HL-60 (cell line): Measurements from ENCODE around the gene RPS6KC1.
A peak's percentile ranks its signal among the peaks of the same experiment; 100 is the strongest.

Source experiments
- DNase-seq, 2 experiments: peaks; one replicate each; pipeline ENCODE4 v3.0.0-alpha.2; 2010 to 2020; ENCODE audit warnings: low read depth in 1 of 2, low spot score in 1 of 2
- H3K27ac ChIP-seq: fragments of 250-450 bp; sonication (Bioruptor Pico); replicated peaks from 2 replicates; pipeline ENCODE4 v1.5.1; 2020; ENCODE audit warnings: mild to moderate bottlenecking, moderate library complexity
- H3K27me3 ChIP-seq: fragments of 250-450 bp; sonication (Bioruptor Pico); 2 replicates; pipeline ENCODE4 v1.5.1; 2021; ENCODE audit warnings: mild to moderate bottlenecking, moderate library complexity; ENCODE audit not compliant: insufficient read depth, poor library complexity, severe bottlenecking
- H3K4me3 ChIP-seq: replicated peaks from 2 replicates; pipeline ENCODE4 v1.5.1; 2011; ENCODE audit warnings: mild to moderate bottlenecking, control low read depth, low read length; ENCODE audit not compliant: insufficient read depth
- GABPA ChIP-seq: IDR thresholded peaks from 2 replicates; pipeline ENCODE4 v1.6.1; 2012; ENCODE audit warnings: low read depth
- POLR2AphosphoS5 ChIP-seq: IDR thresholded peaks from 2 replicates; pipeline ENCODE4 v1.6.1; 2012; ENCODE audit warnings: low read depth
- SPI1 ChIP-seq: IDR thresholded peaks from 2 replicates; pipeline ENCODE4 v1.6.1; 2012; ENCODE audit warnings: low read depth, mild to moderate bottlenecking, borderline replicate concordance
- TF ChIP-seq, protein P1 (sequence below): IDR thresholded peaks from one replicate; pipeline ENCODE4 v1.5.1; 2011; ENCODE audit warnings: low read length, control low read depth, inconsistent platforms; ENCODE audit not compliant: insufficient read depth
- TF ChIP-seq, protein P2 (sequence below): IDR thresholded peaks from 2 replicates; pipeline ENCODE4 v1.6.1; 2012; ENCODE audit warnings: low read depth; ENCODE audit not compliant: insufficient replicate concordance

Gene RPS6KC1

DNA sequence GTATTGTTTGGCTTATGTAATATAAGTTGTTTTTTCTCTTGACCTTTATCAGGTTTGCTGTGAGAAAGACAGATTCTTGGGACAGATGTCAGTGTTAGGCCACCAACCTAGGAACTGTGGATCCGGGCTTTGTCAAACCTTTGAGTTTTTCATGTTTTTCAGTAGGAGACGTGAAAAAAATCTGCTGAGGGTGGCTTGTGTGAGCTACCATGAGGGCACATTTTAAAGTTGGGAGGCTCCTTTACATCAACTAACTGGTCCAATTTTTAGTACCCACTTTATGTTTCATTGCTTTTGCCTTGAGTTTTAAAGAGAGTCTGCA lies 801 bp downstream of the RPS6KC1 start:
- DNase-seq = no peak
- H3K27ac ChIP-seq = peak overlapping the region; percentile 75

GRCh38 chr1:213053455-213053854 lies 2.4 kb downstream of the RPS6KC1 start:
- H3K4me3 ChIP-seq = no peak overlapping the region
- TF ChIP-seq POLR2AphosphoS5 = no peak
- TF ChIP-seq, protein P1, sequence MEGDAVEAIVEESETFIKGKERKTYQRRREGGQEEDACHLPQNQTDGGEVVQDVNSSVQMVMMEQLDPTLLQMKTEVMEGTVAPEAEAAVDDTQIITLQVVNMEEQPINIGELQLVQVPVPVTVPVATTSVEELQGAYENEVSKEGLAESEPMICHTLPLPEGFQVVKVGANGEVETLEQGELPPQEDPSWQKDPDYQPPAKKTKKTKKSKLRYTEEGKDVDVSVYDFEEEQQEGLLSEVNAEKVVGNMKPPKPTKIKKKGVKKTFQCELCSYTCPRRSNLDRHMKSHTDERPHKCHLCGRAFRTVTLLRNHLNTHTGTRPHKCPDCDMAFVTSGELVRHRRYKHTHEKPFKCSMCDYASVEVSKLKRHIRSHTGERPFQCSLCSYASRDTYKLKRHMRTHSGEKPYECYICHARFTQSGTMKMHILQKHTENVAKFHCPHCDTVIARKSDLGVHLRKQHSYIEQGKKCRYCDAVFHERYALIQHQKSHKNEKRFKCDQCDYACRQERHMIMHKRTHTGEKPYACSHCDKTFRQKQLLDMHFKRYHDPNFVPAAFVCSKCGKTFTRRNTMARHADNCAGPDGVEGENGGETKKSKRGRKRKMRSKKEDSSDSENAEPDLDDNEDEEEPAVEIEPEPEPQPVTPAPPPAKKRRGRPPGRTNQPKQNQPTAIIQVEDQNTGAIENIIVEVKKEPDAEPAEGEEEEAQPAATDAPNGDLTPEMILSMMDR = no peak
- TF ChIP-seq, protein P2, sequence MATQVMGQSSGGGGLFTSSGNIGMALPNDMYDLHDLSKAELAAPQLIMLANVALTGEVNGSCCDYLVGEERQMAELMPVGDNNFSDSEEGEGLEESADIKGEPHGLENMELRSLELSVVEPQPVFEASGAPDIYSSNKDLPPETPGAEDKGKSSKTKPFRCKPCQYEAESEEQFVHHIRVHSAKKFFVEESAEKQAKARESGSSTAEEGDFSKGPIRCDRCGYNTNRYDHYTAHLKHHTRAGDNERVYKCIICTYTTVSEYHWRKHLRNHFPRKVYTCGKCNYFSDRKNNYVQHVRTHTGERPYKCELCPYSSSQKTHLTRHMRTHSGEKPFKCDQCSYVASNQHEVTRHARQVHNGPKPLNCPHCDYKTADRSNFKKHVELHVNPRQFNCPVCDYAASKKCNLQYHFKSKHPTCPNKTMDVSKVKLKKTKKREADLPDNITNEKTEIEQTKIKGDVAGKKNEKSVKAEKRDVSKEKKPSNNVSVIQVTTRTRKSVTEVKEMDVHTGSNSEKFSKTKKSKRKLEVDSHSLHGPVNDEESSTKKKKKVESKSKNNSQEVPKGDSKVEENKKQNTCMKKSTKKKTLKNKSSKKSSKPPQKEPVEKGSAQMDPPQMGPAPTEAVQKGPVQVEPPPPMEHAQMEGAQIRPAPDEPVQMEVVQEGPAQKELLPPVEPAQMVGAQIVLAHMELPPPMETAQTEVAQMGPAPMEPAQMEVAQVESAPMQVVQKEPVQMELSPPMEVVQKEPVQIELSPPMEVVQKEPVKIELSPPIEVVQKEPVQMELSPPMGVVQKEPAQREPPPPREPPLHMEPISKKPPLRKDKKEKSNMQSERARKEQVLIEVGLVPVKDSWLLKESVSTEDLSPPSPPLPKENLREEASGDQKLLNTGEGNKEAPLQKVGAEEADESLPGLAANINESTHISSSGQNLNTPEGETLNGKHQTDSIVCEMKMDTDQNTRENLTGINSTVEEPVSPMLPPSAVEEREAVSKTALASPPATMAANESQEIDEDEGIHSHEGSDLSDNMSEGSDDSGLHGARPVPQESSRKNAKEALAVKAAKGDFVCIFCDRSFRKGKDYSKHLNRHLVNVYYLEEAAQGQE = no peak
- no peaks in the 10 kb centered on the region for H3K27me3 ChIP-seq
- no peak overlapping the region for H3K27ac ChIP-seq
- no peak for DNase-seq

More for the DNA sequence above, 801 bp downstream of the RPS6KC1 start:
- TF ChIP-seq GABPA (no peak), SPI1 (no peak), POLR2AphosphoS5 (no peak)
- TF ChIP-seq, protein P1 = no peak
- TF ChIP-seq, protein P2 = no peak
- peak overlapping the region; percentile 100 for H3K4me3 ChIP-seq
- no peaks in the 10 kb centered on the region for H3K27me3 ChIP-seq

- Histone ChIP-seq H3K4me3 (no peak overlapping the region), H3K27ac (peak overlapping the region; percentile 62), H3K27me3 (no peaks in the 10 kb centered on the region)
- DNase-seq = no peak
- TF ChIP-seq, protein P1 = no peak
- TF ChIP-seq POLR2AphosphoS5 (no peak), GABPA (no peak), SPI1 (no peak)
- TF ChIP-seq, protein P2 = no peak
These were observed 3.1 kb downstream of the RPS6KC1 start for GRCh38 chr1:213054142-213054541.
